ENCODE results near the gene PTCRA.

- TF ChIP-seq CSRNP3 (CRISPR knock-in tag; IDR thresholded peaks at IDR 0.05) = no peak
- TF ChIP-seq ZFP30 (CRISPR knock-in tag; IDR thresholded peaks at IDR 0.05) = no peak
- TF ChIP-seq PATZ1 (CRISPR knock-in tag; IDR thresholded peaks at IDR 0.05; ENCODE audit: borderline replicate concordance) = no peak
- TF ChIP-seq RARB (CRISPR knock-in tag; IDR thresholded peaks at IDR 0.05) = no peak
- no peak for TF ChIP-seq OSR1 (CRISPR knock-in tag; IDR thresholded peaks at IDR 0.05)
- TF ChIP-seq ZNF70 (CRISPR knock-in tag; IDR thresholded peaks at IDR 0.05) = no peak
- TF ChIP-seq CREB5 (CRISPR knock-in tag; IDR thresholded peaks at IDR 0.05; ENCODE audit: low read depth) = no peak
Observed at GRCh38 chr6:42911171-42912021, 4.5 kb upstream of the PTCRA start.
